GM18508 (cell line): ENCODE data around the gene FMO3.

Source experiments
- ATAC-seq: cut with Tn5 transposase; IDR thresholded peaks from one replicate; pipeline ENCODE4 v1.9.1; 2021; ENCODE audit warnings: moderate number of reproducible peaks; ENCODE audit not compliant: insufficient read depth, unreplicated experiment

The FMO3 gene

DNA sequence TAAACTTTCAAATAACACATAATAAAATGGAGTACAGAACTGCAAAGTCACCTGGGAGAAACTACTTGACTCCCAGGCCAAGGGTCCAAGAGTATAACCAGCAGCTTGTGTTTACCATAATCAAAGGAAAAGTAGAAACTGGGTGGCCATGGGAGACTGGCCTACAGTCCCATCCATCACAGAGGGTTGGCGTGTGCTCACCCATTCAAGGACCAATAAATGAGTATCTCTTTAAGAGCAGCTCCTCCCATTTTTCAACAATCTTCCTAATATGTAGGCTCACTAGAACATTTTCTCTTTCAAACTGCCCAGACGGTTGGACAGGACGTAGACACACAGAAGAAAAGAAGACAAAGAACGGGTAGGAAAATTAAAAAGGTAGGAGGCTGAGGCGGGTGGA, at the start of gene FMO3:
Gene FMO3, plus strand, starts transcription at position 302 of the 400 bp plus-strand sequence. CDS start 1,754 bp downstream, outside the sequence.
- no peak for ATAC-seq

DNA sequence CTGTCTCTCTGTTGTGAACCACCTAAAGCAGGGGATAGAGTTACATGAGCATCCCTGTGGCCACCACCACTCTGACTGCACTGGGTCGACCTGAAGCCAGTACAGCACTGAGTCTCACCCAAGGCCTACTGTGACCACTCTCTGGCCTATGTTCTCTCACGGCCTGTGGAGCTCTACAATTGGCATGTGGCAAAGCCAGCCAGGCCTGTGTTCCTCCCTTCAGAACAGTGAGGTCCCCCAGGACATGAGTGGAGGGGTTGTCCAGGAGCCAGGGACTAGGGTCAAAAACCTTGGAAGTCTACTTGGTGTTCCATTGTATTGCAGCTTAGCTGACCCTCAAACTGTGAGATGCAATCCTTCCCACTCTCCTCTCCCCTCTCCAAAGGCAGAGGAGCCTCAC, 42.7 kb upstream of the FMO3 start:
- ATAC-seq = no peak

DNA sequence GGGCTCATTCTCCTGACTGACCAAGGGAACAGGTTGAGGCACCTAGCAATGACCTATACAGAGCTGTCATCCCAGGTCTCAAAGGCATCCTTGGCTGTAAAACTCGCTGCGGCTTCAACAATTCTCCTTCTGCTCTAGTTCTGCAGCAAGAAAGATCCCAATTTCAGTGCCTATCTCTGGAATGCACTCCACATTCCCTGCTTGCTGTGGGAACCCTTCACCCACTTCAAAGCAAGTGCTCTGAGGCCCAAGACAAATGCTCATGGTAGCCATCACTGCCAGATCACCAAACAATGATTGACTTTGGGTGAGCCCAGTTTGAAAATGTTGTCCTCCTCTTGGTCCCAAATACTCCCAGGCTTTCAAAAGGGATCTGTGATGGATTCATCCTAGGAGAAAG, 37.7 kb upstream of the FMO3 start:
- ATAC-seq = no peak

DNA sequence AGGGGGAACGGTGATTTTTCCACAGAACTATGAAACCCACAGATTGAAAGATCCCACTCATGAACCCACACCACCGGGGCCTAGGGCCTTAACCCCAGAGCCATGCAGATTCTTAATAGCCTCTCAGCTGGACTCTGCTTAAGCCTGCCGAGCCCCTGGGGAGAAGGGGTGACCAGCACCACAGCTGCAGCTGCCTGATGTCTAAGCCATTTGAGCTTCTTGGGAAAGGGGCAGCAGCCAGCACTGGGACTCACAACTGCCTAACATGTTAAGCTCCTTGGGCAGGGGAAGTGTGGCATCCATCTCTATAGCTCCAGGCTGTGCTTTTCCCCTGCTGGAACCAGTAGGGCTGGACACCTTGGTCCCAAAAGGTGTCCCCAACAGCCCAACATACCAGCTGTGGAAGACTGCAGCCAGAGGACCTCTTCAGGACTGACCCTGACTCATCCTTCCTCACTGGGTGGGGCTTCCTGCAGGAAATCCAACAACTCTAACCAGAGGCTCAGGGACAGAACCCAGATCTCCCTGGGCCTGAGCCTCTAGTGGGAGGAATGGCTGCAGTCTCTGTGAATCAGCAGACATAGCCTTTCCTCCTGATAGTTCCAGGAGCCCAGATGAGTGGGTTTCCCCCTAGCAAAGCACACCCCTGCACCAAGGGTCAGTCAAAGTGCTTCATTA, 34.6 kb upstream of the FMO3 start:
- no peak for ATAC-seq

DNA sequence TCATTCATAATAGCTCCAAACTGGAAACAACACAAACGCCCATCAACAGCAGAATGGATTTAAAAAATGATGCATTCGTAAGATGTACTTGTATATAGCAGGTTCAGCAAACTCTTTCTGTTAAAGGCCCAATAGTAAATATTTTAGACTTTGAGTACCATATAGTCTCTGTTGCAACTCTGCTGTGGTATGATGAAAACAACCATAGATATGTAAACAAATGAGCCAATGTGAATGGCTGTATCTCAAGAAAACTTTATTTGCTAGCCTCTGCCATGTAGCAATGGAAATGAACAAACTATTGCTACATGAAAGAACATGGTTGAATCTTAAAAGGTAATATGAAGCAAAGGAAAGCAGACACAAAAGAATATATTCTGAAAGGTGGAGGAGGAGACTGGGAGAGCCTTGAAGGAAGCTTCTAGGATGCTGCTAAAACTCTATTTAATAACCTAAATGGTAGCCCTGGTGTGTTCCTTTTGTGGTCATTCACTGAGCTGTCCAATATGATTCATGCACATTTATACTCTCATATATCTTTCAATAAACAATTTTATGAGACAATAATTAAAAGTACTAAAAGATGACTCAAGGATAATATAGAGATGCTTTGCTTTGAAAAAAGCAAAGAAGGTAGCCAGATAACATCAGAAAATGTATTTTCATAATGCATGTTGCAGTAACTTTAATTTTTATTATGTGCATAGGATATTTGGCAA, 29.1 kb upstream of the FMO3 start:
- ATAC-seq = no peak

DNA sequence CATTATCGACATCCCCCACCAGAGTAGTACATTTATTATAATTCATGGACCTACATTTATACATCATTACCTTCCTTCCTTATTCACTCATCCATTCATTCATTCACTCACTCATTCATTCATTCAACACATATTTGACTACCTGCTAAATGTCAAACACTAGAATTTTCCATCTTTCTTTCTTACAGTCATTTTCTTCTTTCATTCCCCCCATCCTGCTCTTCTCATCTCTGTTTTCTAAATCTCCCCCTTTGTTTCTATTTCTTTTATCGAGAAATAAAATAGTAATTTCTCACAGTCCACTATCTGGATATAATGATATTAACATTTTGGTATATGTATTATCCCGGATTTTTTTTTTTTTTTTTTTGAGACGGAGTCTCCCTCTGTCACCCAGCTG, 27.8 kb upstream of the FMO3 start:
- no peak for ATAC-seq

DNA sequence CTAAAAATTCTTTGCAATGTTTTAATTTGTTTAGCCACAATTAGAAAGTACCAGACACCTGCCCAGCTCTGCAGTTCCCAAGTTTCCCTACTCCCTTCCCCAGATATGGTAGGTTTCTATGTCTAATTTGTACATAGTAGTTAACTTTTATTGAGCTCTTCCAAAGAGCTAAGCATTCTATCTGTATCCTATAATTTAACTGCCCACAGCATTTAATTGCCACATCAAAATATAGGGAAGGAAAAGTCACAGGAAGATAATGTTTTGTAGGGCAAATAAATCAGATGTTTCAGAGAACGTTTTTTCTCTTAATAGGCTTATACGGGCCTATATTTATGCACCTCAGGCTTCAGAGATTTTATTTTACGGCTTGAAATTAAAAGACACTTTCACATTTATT, 15.7 kb upstream of the FMO3 start:
- ATAC-seq = no peak

DNA sequence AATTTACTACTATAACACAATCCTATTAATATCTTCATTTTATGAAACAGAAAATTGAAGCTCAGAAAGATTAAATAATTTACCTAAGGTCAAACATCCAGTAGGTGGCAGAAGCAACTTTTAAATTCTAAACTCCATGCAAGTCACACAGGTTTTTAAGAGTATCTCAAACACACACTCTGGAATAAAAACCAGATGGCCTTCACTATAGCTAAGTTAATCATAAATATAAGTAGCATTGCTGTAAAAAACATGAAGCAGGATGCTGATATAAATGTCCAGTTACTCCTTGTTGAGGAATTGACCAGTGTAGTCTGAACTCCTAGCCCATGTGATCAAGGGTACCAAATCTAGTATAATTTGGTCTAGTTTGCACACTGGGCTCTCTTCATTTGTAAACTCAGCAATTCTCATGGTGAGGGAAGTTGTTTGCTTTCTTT, 9.4 kb upstream of the FMO3 start:
- ATAC-seq = no peak

DNA sequence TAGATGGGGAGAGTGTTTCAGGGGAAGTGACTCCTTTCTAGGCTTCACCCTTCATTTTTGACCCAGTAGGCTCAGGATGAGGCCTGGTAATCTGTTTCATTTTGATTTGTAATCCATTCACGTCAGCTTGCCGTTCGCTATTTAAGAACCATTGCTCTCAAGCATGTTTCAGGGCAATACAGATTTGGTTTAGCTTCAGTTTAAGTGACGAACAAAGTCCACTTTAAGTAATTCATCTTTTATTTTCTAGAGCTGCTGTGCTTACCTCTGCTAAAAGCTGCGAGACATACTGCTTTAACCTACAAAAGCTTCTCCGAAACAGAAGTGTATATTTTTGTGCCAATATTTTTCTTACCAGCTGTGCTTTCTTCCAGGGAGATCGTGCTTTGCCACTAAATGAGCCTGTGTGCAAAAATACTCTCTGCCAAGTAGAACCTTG, 8.9 kb upstream of the FMO3 start:
- ATAC-seq = no peak

DNA sequence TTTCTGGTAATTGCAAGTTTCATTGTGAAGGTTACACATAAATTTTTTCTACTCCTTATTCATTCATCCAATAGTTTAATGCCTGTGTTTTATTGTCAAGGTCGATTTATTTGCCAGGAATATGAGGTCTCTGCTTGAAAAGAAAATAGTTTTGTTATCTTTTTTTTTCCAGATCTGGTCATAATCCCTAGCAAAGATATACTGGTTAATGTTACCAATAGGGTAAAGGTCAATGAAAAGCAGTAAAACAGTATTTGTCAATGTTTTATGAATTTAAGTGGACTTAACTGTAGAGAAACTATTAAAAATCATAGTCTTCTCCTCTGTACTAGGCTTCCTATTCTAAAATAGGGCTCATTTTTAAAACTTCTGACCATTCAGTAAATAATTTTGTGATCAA, 8.1 kb upstream of the FMO3 start:
- no peak for ATAC-seq

DNA sequence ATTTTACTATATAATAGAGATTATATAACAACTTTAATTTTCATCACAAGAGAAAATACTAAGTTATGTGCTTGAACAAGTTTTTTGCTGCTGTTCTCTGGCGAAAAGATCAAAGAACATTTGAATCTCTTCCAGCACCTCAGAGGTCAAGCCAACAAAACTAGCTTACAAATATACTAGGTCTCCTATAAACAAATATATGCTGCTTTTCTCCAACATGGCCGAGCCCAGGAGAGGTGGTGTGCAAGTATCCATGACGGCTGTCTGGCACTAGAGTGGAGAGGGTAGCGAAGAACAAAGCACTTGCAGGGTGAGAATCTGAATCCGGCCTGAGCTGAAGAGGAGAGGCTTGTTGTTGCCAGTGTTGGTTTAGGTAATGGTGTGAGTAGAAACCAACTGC, 7.5 kb upstream of the FMO3 start:
- ATAC-seq = no peak

DNA sequence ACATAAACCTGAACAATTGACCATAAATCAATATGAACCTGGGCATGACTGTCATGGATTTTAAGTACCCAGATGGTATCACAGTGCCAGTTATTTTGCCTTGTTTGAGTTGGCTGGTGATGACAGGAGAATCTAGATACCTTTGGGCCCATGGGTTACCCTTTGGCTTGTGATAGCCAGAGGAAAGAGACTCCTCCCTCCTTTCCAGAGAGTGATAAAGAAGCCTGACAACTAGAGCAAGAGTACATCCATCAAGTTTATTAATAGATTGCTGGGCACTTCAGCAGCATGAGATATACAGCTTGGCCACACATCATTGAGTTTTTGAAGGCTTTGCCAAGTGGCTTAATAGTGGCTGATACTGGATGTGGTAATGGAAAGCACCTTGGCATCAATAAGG, 6.6 kb upstream of the FMO3 start:
- ATAC-seq = no peak

DNA sequence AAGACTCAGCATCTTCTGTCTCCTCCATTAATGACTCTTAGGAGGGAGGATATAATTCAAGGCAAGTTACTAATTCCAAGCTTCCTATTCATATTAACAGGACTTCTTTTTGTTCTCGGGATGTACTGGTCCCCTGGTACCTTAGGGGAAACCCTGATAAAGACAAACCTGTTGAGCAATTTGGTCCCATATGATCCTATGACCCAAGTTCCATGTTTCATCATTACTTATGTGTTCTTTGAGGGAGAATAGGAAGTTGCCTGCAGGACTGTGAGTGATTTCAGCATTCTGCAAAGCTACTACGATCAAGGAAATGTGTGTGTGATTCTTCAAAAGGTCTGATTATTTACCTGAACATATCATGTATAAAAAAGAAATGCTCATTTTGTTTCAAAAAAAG, 5.8 kb upstream of the FMO3 start:
- no peak for ATAC-seq

DNA sequence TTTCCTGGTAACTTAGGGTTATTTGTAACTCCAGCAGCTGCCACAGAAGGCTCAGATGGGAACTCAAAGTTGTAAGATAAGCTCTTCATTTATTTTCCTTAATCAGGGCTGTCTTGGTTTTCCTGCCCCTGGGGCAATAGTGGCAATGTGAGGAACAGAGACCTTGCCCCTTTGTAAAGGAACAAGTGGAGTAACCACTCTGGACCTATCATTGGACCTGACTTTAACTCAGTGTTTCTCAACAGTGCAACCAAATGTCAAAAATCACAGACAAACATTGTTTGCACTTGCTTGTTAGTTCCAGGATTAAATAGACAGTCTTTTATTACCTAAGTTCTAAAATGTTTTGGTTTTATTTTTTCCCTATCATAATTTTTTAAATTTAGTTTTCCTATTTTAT, 2.8 kb upstream of the FMO3 start:
- ATAC-seq = no peak

DNA sequence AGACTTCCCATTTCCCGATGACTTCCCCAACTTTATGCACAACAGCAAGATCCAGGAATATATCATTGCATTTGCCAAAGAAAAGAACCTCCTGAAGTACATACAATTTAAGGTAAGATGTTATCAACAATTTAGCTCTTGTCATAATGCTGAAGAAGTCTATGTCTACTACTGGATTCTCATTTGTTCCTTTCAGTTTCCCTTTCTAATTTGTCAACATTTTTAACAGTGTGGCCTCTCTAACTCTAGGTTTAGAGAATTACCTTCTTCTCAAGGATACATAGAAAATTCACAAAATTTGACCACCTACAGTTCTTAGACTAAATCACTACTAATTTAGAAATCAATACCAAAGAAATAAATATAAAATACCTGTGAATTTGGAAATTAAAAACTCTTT, 13.2 kb downstream of the FMO3 start:
- no peak for ATAC-seq

DNA sequence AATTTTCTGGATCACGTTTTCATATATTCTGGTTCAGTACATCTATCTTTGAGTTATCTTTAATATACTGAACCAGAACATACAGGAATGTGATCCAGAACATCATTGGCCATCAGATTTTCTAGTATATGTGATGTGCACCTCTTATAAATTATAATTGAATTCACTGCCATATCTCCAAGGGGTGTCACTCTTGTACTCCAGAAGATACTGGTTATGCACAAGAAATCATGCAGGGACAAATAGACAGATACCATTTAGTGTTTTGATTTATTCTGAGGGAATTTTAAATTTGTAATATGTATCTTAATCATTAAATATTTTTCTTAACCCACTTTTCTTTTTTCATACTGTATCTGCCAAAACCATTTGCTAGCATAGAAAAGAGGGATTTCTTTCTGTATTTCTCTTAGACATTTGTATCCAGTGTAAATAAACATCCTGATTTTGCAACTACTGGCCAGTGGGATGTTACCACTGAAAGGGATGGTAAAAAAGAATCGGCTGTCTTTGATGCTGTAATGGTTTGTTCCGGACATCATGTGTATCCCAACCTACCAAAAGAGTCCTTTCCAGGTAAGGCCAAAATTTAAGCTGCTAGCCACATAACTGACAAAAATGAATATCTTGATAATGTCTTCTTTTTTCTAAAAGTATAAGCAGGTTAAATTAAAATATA, 16.7 kb downstream of the FMO3 start:
- ATAC-seq = no peak

DNA sequence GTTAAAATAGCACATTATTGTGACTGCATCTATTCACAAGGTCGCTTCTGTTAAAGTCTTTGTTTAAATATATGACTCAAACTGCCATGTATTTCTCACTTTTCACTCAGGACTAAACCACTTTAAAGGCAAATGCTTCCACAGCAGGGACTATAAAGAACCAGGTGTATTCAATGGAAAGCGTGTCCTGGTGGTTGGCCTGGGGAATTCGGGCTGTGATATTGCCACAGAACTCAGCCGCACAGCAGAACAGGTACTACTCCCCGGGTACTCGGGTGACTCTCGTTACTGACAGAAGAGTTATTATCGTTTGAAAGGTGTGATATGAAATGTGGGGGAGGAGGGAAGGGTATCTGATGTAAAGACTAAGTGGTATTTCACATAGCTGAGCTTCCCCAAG, 17.3 kb downstream of the FMO3 start:
- ATAC-seq = no peak

DNA sequence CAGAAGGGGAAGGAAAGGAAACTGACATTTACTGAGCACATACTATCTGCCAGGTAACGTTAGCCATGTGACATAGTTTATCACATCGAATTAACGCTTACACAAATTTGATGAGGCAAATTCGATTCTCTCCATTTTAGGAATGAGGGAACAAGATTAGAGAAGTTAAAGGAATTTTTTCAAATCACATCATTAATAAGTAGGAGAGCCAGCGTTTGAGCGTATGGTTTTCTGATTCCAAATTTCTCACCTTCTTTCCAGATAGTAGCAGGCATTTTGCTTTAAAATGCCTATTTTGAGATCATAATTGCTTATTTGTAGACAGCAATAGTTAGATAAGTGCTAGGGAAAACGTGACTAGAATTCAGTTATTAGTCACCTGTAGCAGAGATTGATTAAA, 19.3 kb downstream of the FMO3 start:
- ATAC-seq = no peak

DNA sequence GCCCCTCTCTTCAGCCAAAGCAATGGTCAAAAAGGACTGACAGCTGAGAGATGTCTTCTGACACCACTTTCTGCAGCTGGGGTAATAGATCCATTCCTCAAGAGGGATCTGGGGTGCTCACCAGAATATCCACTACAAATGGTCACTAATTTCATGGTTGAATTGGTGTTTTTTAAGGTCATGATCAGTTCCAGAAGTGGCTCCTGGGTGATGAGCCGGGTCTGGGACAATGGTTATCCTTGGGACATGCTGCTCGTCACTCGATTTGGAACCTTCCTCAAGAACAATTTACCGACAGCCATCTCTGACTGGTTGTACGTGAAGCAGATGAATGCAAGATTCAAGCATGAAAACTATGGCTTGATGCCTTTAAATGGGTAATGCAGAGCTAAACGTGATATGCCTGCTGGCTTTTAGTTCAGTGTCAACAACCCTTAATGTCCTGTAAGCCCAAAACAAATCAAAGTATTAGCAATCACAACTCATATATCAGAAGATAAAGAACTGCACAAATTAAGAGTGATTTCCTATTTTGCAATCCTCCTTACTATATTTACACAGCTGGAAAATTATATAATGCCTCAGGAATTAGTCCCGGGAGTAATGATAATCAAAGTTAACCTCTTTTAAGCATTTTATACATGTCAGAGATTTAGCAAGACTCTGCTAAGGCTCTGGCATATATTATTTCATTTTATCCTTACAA, 20.1 kb downstream of the FMO3 start:
- no peak for ATAC-seq

DNA sequence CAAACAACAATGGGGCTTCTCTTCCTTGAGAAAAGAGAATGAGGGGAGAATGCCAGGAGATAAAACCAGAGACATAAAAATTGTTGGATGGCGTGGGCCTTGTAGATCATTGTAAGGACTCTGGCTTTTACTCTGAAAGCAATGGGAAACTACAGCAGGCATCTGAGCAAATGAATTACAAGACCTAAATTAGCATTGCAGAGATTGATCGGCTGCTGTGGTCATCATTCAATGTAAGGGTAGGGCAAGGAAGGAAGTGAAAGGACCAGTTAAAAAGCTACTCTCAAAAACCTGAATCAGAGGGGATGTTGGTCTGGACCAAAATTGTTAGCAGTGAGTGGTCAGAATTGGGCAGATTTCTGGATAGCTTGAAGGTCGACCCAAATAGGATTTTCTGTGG, 21.4 kb downstream of the FMO3 start:
- ATAC-seq = no peak

DNA sequence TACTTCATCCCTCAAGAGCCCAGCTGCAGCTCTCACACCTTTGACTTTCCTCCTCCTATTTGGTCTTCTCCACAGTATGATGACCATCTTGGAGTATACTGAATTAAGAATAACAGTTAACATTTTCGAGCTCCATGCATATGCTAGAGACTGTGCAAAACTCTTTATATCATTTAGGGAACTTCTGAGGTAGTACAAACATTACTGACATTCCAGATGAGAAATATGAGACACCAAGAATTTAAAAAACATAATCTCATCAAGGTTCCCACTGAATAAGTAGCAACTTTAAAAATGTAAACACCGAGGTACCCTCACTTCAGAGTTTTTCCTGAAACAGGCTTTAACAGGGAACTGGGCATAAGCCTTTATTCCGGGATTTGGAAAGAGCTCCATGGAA, 22.7 kb downstream of the FMO3 start:
- ATAC-seq = no peak
